ENCODE results near the gene PRR15L. TPM values are rescaled to one million over a fixed set of nuclear protein-coding genes. Genes with fewer than 3 reads are reported as not detected.

The PRR15L gene
- total RNA-seq, 1 donor from 2014 or later, result not detected

- DNase-seq (ENCODE audit: low spot score), result no peak
Measured at GRCh38 chr17:47934856-47935255, 22.8 kb downstream of the PRR15L start.

GRCh38 chr17:47931848-47932247, 25.8 kb downstream of the PRR15L start:
- Mint-ChIP-seq H3K4me1 (ENCODE audit: low read depth) (peaks cover 4% of the 10 kb centered on the region), H3K36me3 (ENCODE audit: low read depth) (peaks cover 8% of the 10 kb centered on the region), H3K9me3 (ENCODE audit: low read depth) (no peaks in the 10 kb centered on the region), H3K27ac (ENCODE audit: unreplicated experiment) (no peak overlapping the region), H3K27me3 (ENCODE audit: low read depth) (no peaks in the 10 kb centered on the region), H3K4me3 (ENCODE audit: unreplicated experiment) (no peak overlapping the region)
- no peak for TF ChIP-seq CTCF (IDR thresholded peaks at IDR 0.05)
- DNase-seq (ENCODE audit: low spot score), result no peak

More at GRCh38 chr17:47934856-47935255, 22.8 kb downstream of the PRR15L start:
- H3K36me3 Mint-ChIP-seq (ENCODE audit: low read depth), result no peaks in the 10 kb centered on the region
- TF ChIP-seq CTCF (IDR thresholded peaks at IDR 0.05), result no peak
- no peaks in the 10 kb centered on the region for H3K9me3 Mint-ChIP-seq (ENCODE audit: low read depth)
- no peak overlapping the region for H3K4me3 Mint-ChIP-seq (ENCODE audit: unreplicated experiment)
- H3K4me1 Mint-ChIP-seq (ENCODE audit: low read depth), result peaks cover 4% of the 10 kb centered on the region
- no peak overlapping the region for H3K27ac Mint-ChIP-seq (ENCODE audit: unreplicated experiment)
- no peaks in the 10 kb centered on the region for H3K27me3 Mint-ChIP-seq (ENCODE audit: low read depth)

GRCh38 chr17:47929218-47930000, 28.3 kb downstream of the PRR15L start:
- Mint-ChIP-seq H3K36me3 (ENCODE audit: low read depth) (peaks cover 17% of the 10 kb centered on the region), H3K9me3 (ENCODE audit: low read depth) (no peaks in the 10 kb centered on the region), H3K4me1 (ENCODE audit: low read depth) (no peaks in the 10 kb centered on the region), H3K4me3 (ENCODE audit: unreplicated experiment) (no peak overlapping the region), H3K27ac (ENCODE audit: unreplicated experiment) (no peak overlapping the region), H3K27me3 (ENCODE audit: low read depth) (no peaks in the 10 kb centered on the region)
- TF ChIP-seq CTCF (IDR thresholded peaks at IDR 0.05), result no peak
- DNase-seq (ENCODE audit: low spot score), result no peak

- no peak for TF ChIP-seq CTCF (IDR thresholded peaks at IDR 0.05)
- Mint-ChIP-seq H3K27ac (ENCODE audit: unreplicated experiment) (no peak overlapping the region), H3K9me3 (ENCODE audit: low read depth) (no peaks in the 10 kb centered on the region), H3K4me3 (ENCODE audit: unreplicated experiment) (no peak overlapping the region), H3K27me3 (ENCODE audit: low read depth) (no peaks in the 10 kb centered on the region), H3K36me3 (ENCODE audit: low read depth) (peaks cover 22% of the 10 kb centered on the region), H3K4me1 (ENCODE audit: low read depth) (no peaks in the 10 kb centered on the region)
- no peak for DNase-seq (ENCODE audit: low spot score)
Measured at GRCh38 chr17:47928415-47928814, 29.3 kb downstream of the PRR15L start.

GRCh38 chr17:47927821-47928400, 29.8 kb downstream of the PRR15L start:
- Mint-ChIP-seq H3K4me1 (ENCODE audit: low read depth) (no peaks in the 10 kb centered on the region), H3K4me3 (ENCODE audit: unreplicated experiment) (no peak overlapping the region), H3K36me3 (ENCODE audit: low read depth) (peaks cover 27% of the 10 kb centered on the region), H3K9me3 (ENCODE audit: low read depth) (no peaks in the 10 kb centered on the region), H3K27ac (ENCODE audit: unreplicated experiment) (no peak overlapping the region), H3K27me3 (ENCODE audit: low read depth) (no peaks in the 10 kb centered on the region)
- DNase-seq (ENCODE audit: low spot score), result no peak
- TF ChIP-seq CTCF (IDR thresholded peaks at IDR 0.05), result no peak
